ENCODE results near the gene ATXN2. TPM values are rescaled to one million over a fixed set of nuclear protein-coding genes. Genes with fewer than 3 reads are reported as not detected.
A peak's percentile ranks its signal among the peaks of the same experiment; 100 is the strongest.

Gene ATXN2
- total and polyA plus RNA-seq, 2 of the 4 experiments (the other 2 are of a cell fraction), result 12.4 to 66.5 TPM

- TF ChIP-seq FOS (IDR thresholded peaks at IDR 0.05; ENCODE audit: low read depth, low read length), result peak; percentile 85
Observed at GRCh38 chr12:111578276-111578970, 20.7 kb downstream of the ATXN2 start (continued).

- no peak for DNase-seq
- no peak for TF ChIP-seq FOS (IDR thresholded peaks at IDR 0.05; ENCODE audit: low read depth, low read length)
- TF ChIP-seq RFX5 (IDR thresholded peaks at IDR 0.05; ENCODE audit: low read depth, low read length), result no peak
- TF ChIP-seq NFE2L2 (IDR thresholded peaks at IDR 0.05; ENCODE audit: low read depth, low read length), result no peak
- no peak for TF ChIP-seq CTCF (conservative IDR thresholded peaks at IDR 0.05; ENCODE audit: low read depth, low read length)
- no peak for TF ChIP-seq BHLHE40 (IDR thresholded peaks at IDR 0.05; ENCODE audit: low read depth, low read length)
- TF ChIP-seq MAZ (IDR thresholded peaks at IDR 0.05; ENCODE audit: borderline replicate concordance, low read depth, low read length), result no peak
- TF ChIP-seq CHD1 (IDR thresholded peaks at IDR 0.05; ENCODE audit: low read depth, low read length), result no peak
- TF ChIP-seq RCOR1 (IDR thresholded peaks at IDR 0.05; ENCODE audit: insufficient replicate concordance, low read length), result no peak
- H3K27me3 ChIP-seq (ENCODE audit: control insufficient read depth, insufficient read depth, low read length), result no peaks in the 10 kb centered on the region
- H3K9ac ChIP-seq (ENCODE audit: low read depth, low read length), result no peak overlapping the region
- H3K9me1 ChIP-seq (ENCODE audit: insufficient read depth, low read length), result peaks cover 18% of the 10 kb centered on the region
- H3K4me1 ChIP-seq (ENCODE audit: control insufficient read depth, insufficient read depth, low read length), result peaks cover 15% of the 10 kb centered on the region
- H2AK9ac ChIP-seq (replicated peaks; ENCODE audit: low read depth, low read length, poor library complexity), result no peak overlapping the region
- no peak overlapping the region for H2AFZ ChIP-seq (replicated peaks; ENCODE audit: low read length, poor library complexity)
- no peak overlapping the region for H3K4ac ChIP-seq (ENCODE audit: low read depth, low read length)
- CTCF ChIA-PET, result no interaction called here
- no peak overlapping the region for H3K27ac ChIP-seq (ENCODE audit: insufficient read depth, low read length)
- no peak overlapping the region for H4K5ac ChIP-seq (ENCODE audit: low read depth, low read length)
- no peak overlapping the region for H2BK120ac ChIP-seq (ENCODE audit: low read depth, low read length)
- H4K20me1 ChIP-seq (ENCODE audit: insufficient read depth, low read length), result peaks cover 78% of the 10 kb centered on the region
- no TSS peak for BruUV-seq (replicated peaks)
- H3K18ac ChIP-seq (ENCODE audit: low read depth, low read length), result no peak overlapping the region
- in situ Hi-C loops (cut with MboI; ENCODE audit: low sequenced_read_pairs), result no loop called here
- H3K56ac ChIP-seq (ENCODE audit: extremely low read depth, insufficient read depth, low read length), result no peak overlapping the region
- no CpG with 5 or more reads among the region's 7 CpGs for WGBS, 2 experiments (ENCODE audit: extremely low coverage in 2 of 2, insufficient read length in 1 of 2)
- no peak overlapping the region for H4K91ac ChIP-seq (ENCODE audit: insufficient read depth, low read depth, low read length)
- H3K79me1 ChIP-seq (ENCODE audit: low read depth in 1 of 2, low read length in 2 of 2), result peaks cover 3 to 83% of the 10 kb centered on the region in 2 experiments; a peak in 3 of 4 replicates
- no peak for ATAC-seq (ENCODE audit: low read depth)
- no peaks in the 10 kb centered on the region for H3K9me3 ChIP-seq (ENCODE audit: control insufficient read depth, insufficient read depth, low read length)
- H3K4me3 ChIP-seq (ENCODE audit: insufficient read depth, low read depth, low read length), result no peak overlapping the region
- H4K8ac ChIP-seq (ENCODE audit: low read depth in 2 of 2, low read length in 2 of 2), result no peak overlapping the region
- H2BK20ac ChIP-seq (ENCODE audit: low read depth, low read length), result no peak overlapping the region
- H3K14ac ChIP-seq (replicated peaks; ENCODE audit: low read depth, low read length), result no peak overlapping the region
- no peak overlapping the region for H2BK5ac ChIP-seq (ENCODE audit: low read depth, low read length, poor library complexity, severe bottlenecking)
- POLR2A ChIA-PET (ENCODE audit: unreplicated experiment), result no interaction called here
- H3K36me3 ChIP-seq (ENCODE audit: control insufficient read depth, insufficient read depth, low read length), result peaks cover 2% of the 10 kb centered on the region
- dilution Hi-C loops (cut with HindIII; ENCODE audit: low sequenced_read_pairs, unreplicated experiment), result no loop called here
- no peak overlapping the region for H3K4me2 ChIP-seq (ENCODE audit: low read depth, low read length)
- H3K23ac ChIP-seq (ENCODE audit: low read depth, low read length), result no peak overlapping the region
- H2BK15ac ChIP-seq (ENCODE audit: low read depth, low read length), result no peak overlapping the region
- intact Hi-C loops (cut with micrococcal nuclease), result no loop called here
- no peak overlapping the region; the same call in 1 of the 2 replicates for H2AK5ac ChIP-seq (ENCODE audit: low read depth, low read length)
Observed at GRCh38 chr12:111574797-111575443, 24.2 kb downstream of the ATXN2 start.
